MCF 10A (cell line): Measurements from ENCODE around the gene RNF41. TPM values are rescaled to one million over a fixed set of nuclear protein-coding genes. Genes with fewer than 3 reads are reported as not detected.

ENCODE experiments used
- BruUV-seq: library from RNA; stranded (reverse); fragments of 400-500 nt; replicated peaks from 2 replicates; lab custom pipeline; 2021; lab: Mats Ljungman, UMichigan
- CTCF ChIA-PET: fragments of 300-600 bp; sonication (Branson Sonifier 250); formaldehyde crosslinking; extraction: SDS; loops from one replicate; lab custom pipeline; 2021; ENCODE audit warnings: antibody characterized with exemption, inconsistent platforms; lab: Yijun Ruan, JAX
- POLR2A ChIA-PET: fragments of 300-600, 350-650 bp; sonication (Branson Sonifier 250); formaldehyde crosslinking; extraction: SDS; loops from one replicate; lab custom pipeline; 2020; ENCODE audit warnings: antibody characterized with exemption, inconsistent platforms; lab: Yijun Ruan, JAX
- DNase-seq: peaks from one replicate; pipeline ENCODE4 v3.0.0-alpha.2; 2018; ENCODE audit not compliant: unreplicated experiment
- H3K27ac Mint-ChIP-seq: one replicate; pipeline ENCODE4 v1.8.0; 2022; ENCODE audit warnings: mild to moderate bottlenecking, low read depth, mixed read lengths; ENCODE audit not compliant: unreplicated experiment
- H3K27me3 Mint-ChIP-seq: one replicate; pipeline ENCODE4 v1.8.0; 2022; ENCODE audit warnings: mixed read lengths; ENCODE audit not compliant: insufficient read depth, unreplicated experiment
- H3K36me3 Mint-ChIP-seq: one replicate; pipeline ENCODE4 v1.8.0; 2022; ENCODE audit warnings: mild to moderate bottlenecking, moderate library complexity, mixed read lengths; ENCODE audit not compliant: insufficient read depth, unreplicated experiment
- H3K4me1 Mint-ChIP-seq: one replicate; pipeline ENCODE4 v1.8.0; 2022; ENCODE audit warnings: mixed read lengths; ENCODE audit not compliant: insufficient read depth, unreplicated experiment
- H3K4me3 Mint-ChIP-seq: one replicate; pipeline ENCODE4 v1.8.0; 2022; ENCODE audit warnings: mild to moderate bottlenecking, moderate library complexity, mixed read lengths; ENCODE audit not compliant: unreplicated experiment
- H3K9me3 Mint-ChIP-seq: one replicate; pipeline ENCODE4 v1.8.0; 2022; ENCODE audit warnings: mixed read lengths; ENCODE audit not compliant: unreplicated experiment
- intact Hi-C: fragments of 100-400 bp; cut with micrococcal nuclease; formaldehyde crosslinking; loops from 2 replicates; pipeline ENCODE4 v1.14.1; 2022
- total RNA-seq: library from RNA; stranded (reverse); gene quantifications from 2 replicates; pipeline ENCODE4 v1.2.3, GENCODE V29; 2022
- TF ChIP-seq, protein P1 (sequence below): fragments of 200-600 bp; IDR thresholded peaks from one replicate; pipeline ENCODE4 v1.8.0; 2022; ENCODE audit warnings: antibody characterized with exemption, mild to moderate bottlenecking; ENCODE audit not compliant: unreplicated experiment

RNF41 gene
- total RNA-seq, 1 experiment from 2014 or later: 108 TPM

DNA sequence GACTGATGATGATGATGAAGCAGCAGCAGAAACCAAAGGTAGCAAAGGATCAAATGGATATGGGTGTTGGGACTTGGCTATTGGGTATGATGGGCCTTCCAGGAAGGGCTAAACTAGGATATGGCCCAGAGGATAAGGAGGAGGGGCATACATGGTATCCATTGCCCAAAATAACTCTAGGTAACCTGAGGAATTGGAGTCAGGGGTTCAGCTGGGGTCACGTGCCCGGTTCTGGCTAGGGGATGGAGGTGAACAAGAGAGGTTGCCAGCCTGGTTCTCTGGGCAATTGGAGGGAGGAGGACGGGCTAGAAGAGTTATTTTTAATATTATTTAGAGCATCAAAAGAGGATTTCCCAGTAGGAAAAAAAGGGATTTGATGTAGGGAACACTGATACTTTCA is 39.2 kb upstream of the RNF41 start:
- no peak overlapping the region for H3K4me3 Mint-ChIP-seq
- no TSS peak for BruUV-seq
- CTCF ChIA-PET: interaction anchor here (1.7 kb wide), 1 partner anchor 30 kb away, joined by 4 read pairs; no protein-coding TSS in a partner anchor

DNA sequence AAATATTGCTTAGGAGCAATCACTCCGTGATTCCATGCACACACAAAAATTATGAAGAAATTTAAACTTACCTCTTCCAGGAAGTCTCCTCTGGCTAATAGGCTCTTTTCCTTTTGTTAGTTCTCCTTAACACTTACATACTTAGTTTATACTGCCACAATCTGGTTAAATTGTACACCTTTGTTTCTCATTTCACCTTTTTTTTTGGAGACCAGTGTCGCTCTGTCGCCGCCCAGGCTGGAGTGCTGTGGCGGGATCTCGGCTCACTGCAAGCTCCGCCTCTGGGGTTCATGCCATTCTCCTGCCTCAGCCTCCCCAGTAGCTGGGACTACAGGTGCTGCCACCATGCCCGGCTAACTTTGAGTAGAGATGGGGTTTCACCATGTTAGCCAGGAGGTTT is 38.7 kb upstream of the RNF41 start:
- intact Hi-C loops: no loop called here
- no peak for DNase-seq
- Mint-ChIP-seq H3K36me3 (peaks cover 11% of the 10 kb centered on the region), H3K9me3 (no peaks in the 10 kb centered on the region), H3K27me3 (no peaks in the 10 kb centered on the region), H3K4me3 (no peak overlapping the region), H3K4me1 (peaks cover 29% of the 10 kb centered on the region), H3K27ac (no peak overlapping the region)
- BruUV-seq: no TSS peak
- POLR2A ChIA-PET: interaction anchor here (0.6 to 3.1 kb wide), 4 partner anchors 31 to 132 kb away, joined by 3 to 15 read pairs (median 13); partner anchors contain the start of genes CNPY2, ESYT1 and RNF41
- TF ChIP-seq, protein P1, sequence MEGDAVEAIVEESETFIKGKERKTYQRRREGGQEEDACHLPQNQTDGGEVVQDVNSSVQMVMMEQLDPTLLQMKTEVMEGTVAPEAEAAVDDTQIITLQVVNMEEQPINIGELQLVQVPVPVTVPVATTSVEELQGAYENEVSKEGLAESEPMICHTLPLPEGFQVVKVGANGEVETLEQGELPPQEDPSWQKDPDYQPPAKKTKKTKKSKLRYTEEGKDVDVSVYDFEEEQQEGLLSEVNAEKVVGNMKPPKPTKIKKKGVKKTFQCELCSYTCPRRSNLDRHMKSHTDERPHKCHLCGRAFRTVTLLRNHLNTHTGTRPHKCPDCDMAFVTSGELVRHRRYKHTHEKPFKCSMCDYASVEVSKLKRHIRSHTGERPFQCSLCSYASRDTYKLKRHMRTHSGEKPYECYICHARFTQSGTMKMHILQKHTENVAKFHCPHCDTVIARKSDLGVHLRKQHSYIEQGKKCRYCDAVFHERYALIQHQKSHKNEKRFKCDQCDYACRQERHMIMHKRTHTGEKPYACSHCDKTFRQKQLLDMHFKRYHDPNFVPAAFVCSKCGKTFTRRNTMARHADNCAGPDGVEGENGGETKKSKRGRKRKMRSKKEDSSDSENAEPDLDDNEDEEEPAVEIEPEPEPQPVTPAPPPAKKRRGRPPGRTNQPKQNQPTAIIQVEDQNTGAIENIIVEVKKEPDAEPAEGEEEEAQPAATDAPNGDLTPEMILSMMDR: no peak
- CTCF ChIA-PET: interaction anchor here (1.7 kb wide), 1 partner anchor 31 kb away, joined by 4 read pairs; no protein-coding TSS in a partner anchor

More for the DNA sequence above, 39.2 kb upstream of the RNF41 start:
- DNase-seq: no peak
- TF ChIP-seq, protein P1: no peak
- intact Hi-C loops: no loop called here
- Mint-ChIP-seq H3K36me3 (peaks cover 8% of the 10 kb centered on the region), H3K4me1 (peaks cover 28% of the 10 kb centered on the region), H3K27me3 (no peaks in the 10 kb centered on the region), H3K9me3 (no peaks in the 10 kb centered on the region), H3K27ac (no peak overlapping the region)
- POLR2A ChIA-PET: interaction anchor here (0.6 to 3.1 kb wide), 7 partner anchors 30 to 133 kb away, joined by 3 to 15 read pairs (median 11); partner anchors contain the start of genes CNPY2, ESYT1 and RNF41

DNA sequence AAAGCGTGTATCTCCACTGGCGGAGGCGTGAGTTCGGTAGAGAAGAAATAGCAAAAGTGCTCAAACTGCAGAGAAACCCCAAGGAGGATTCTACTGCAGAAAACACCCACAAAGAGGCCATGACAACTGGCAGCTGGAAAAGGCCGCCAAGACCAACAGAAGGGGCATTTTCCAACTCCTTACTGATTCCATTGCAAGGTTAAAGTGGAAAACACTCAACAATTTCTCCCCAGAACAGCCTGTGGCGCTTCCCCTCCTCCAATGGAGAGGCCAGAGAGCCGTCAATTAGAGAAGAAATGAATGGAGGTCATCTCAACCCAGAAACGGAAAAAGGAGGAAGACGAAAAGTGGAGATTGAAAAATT is 37.1 kb upstream of the RNF41 start:
- Mint-ChIP-seq H3K4me3 (peak overlapping the region; percentile 84), H3K27ac (peak overlapping the region; percentile 71), H3K36me3 (peaks cover 23% of the 10 kb centered on the region), H3K9me3 (no peaks in the 10 kb centered on the region), H3K27me3 (no peaks in the 10 kb centered on the region), H3K4me1 (peaks cover 29% of the 10 kb centered on the region)
- DNase-seq: no peak
- TF ChIP-seq, protein P1: no peak
- intact Hi-C loops: loop anchor here (1.0 kb wide), 1 partner anchor 140 kb away; no protein-coding TSS in a partner anchor
- POLR2A ChIA-PET: interaction anchor here (1.6 to 3.8 kb wide), 5 partner anchors 8 to 140 kb away, joined by 10 to 28 read pairs (median 14); partner anchors contain the start of genes CNPY2, COQ10A, CS and NABP2
- CTCF ChIA-PET: interaction anchor here (0.7 to 3.5 kb wide), 15 partner anchors 16 to 141 kb away, joined by 3 to 24 read pairs (median 4); partner anchors contain the start of genes CS, RNF41, RPL41 and SMARCC2
- BruUV-seq: no TSS peak

DNA sequence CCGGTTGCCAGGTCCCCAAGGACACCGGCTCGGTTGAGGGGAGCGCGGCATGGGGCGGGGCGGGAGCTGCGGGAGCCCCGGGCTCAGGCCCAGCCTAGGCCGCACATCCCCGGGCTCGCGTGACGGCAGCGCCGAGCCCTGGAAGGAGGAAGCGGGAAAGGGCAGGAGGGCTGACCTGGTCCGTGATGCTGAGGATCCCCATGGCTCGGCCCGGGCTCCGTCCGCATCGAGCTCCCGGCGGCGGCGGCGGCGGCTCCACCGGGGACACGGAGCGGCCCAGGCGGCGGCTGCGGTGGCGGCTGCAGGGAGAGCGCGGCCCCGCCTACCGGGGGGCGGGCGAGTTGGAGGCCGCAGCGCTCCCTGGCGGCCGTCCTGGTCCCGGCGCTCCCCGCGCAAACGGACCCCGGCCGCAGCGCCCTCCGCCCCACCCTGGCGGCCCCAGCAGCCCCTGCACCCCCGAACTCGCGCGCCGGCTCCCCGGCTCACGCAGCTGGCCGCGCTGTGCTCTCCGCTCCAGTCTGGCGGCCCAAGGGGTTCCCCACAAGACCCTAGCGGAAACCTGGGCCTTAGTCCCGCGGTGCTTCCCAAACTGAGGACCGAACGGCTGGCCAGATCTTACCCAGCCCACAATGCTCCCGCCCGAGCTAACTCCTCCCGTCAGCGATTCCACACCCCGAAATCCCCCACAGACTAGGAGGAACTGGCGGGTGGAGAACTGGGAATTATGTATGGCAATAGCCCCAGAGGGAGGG is 36.5 kb upstream of the RNF41 start, which contains the start of gene ANKRD52:
ANKRD52 (minus strand) TSS at position 317 of the 752 bp plus-strand sequence; CDS start at position 202, 115 bp downstream.
- H3K36me3 Mint-ChIP-seq: peaks cover 28% of the 10 kb centered on the region
- BruUV-seq: no TSS peak
- intact Hi-C loops: loop anchor here (1.0 kb wide), 1 partner anchor 139 kb away; no protein-coding TSS in a partner anchor
- H3K27ac Mint-ChIP-seq: peak within 1 kb of the TSS; percentile 71
- no peaks in the 10 kb centered on the region for H3K9me3 Mint-ChIP-seq
- no peaks in the 10 kb centered on the region for H3K27me3 Mint-ChIP-seq
- POLR2A ChIA-PET: interaction anchor here (0.6 to 3.8 kb wide), 9 partner anchors 8 to 139 kb away, joined by 3 to 28 read pairs (median 10); partner anchors contain the start of genes CNPY2, COQ10A, CS and ESYT1
- H3K4me1 Mint-ChIP-seq: peaks cover 29% of the 10 kb centered on the region
- H3K4me3 Mint-ChIP-seq: peak within 1 kb of the TSS; percentile 84
- TF ChIP-seq, protein P1: peak; percentile 59
- CTCF ChIA-PET: interaction anchor here (0.6 to 3.5 kb wide), 29 partner anchors 8 to 208 kb away, joined by 3 to 24 read pairs (median 3); partner anchors contain the start of genes COQ10A, CS, RNF41 and RPL41
- peak; percentile 70 for DNase-seq
